Measurements from ENCODE around the gene GRID1.

DNA sequence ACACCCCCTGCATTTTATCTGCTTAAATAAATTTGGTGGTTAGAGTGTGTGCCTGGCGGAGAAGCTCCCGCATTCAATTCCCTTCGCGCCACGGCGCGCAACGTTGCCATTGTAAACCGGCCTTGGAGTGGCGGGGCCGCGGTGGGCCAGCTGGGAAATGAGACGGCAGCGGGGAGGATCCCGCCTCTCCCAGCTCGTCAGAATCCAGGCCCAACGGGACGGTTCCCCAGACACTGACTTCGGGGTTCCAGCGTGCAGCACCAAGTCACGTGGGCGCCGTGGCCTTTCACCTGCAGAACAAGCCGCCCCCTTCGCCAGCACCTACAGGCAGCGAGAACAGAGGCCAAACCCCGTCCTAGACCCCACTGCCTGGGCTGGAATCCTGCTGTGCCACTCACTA is 103.4 kb downstream of the GRID1 start:
- TF ChIP-seq, protein P1, sequence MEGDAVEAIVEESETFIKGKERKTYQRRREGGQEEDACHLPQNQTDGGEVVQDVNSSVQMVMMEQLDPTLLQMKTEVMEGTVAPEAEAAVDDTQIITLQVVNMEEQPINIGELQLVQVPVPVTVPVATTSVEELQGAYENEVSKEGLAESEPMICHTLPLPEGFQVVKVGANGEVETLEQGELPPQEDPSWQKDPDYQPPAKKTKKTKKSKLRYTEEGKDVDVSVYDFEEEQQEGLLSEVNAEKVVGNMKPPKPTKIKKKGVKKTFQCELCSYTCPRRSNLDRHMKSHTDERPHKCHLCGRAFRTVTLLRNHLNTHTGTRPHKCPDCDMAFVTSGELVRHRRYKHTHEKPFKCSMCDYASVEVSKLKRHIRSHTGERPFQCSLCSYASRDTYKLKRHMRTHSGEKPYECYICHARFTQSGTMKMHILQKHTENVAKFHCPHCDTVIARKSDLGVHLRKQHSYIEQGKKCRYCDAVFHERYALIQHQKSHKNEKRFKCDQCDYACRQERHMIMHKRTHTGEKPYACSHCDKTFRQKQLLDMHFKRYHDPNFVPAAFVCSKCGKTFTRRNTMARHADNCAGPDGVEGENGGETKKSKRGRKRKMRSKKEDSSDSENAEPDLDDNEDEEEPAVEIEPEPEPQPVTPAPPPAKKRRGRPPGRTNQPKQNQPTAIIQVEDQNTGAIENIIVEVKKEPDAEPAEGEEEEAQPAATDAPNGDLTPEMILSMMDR (IDR thresholded peaks at IDR 0.05): no peak
- no peak for TF ChIP-seq ZFX (IDR thresholded peaks at IDR 0.05; ENCODE audit: borderline replicate concordance)

Data from 22Rv1 (cell line).